Measurements from ENCODE around the gene ANKUB1.

The ANKUB1 gene

GRCh38 chr3:149765762-149766334 is 26.5 kb downstream of the ANKUB1 start:
- Mint-ChIP-seq H3K4me3 (no peak overlapping the region), H3K27me3 (ENCODE audit: low read depth) (peaks cover 23% of the 10 kb centered on the region), H3K4me1 (ENCODE audit: low read depth) (no peaks in the 10 kb centered on the region), H3K9me3 (no peaks in the 10 kb centered on the region), H3K27ac (no peak overlapping the region), H3K36me3 (ENCODE audit: low read depth) (no peaks in the 10 kb centered on the region)
- DNase-seq (ENCODE audit: low spot score): no peak

GRCh38 chr3:149764302-149764701 is 28.1 kb downstream of the ANKUB1 start:
- no peaks in the 10 kb centered on the region for H3K36me3 Mint-ChIP-seq (ENCODE audit: low read depth)
- H3K4me1 Mint-ChIP-seq (ENCODE audit: low read depth): no peaks in the 10 kb centered on the region
- peaks cover 27% of the 10 kb centered on the region for H3K27me3 Mint-ChIP-seq (ENCODE audit: low read depth)
- H3K4me3 Mint-ChIP-seq: no peak overlapping the region
- no peak overlapping the region for H3K27ac Mint-ChIP-seq
- no peaks in the 10 kb centered on the region for H3K9me3 Mint-ChIP-seq
- no peak for DNase-seq (ENCODE audit: low spot score)

- Mint-ChIP-seq H3K36me3 (ENCODE audit: low read depth) (no peaks in the 10 kb centered on the region), H3K4me3 (no peak overlapping the region), H3K9me3 (no peaks in the 10 kb centered on the region), H3K27ac (no peak overlapping the region), H3K4me1 (ENCODE audit: low read depth) (no peaks in the 10 kb centered on the region), H3K27me3 (ENCODE audit: low read depth) (peaks cover 27% of the 10 kb centered on the region)
- no peak for DNase-seq (ENCODE audit: low spot score)
Observed at GRCh38 chr3:149763565-149764195, 28.7 kb downstream of the ANKUB1 start.

- Mint-ChIP-seq H3K27ac (peak overlapping the region; percentile 10), H3K9me3 (no peaks in the 10 kb centered on the region), H3K4me1 (ENCODE audit: low read depth) (peaks cover 20% of the 10 kb centered on the region), H3K4me3 (peak overlapping the region; percentile 95), H3K27me3 (ENCODE audit: low read depth) (peaks cover 15% of the 10 kb centered on the region), H3K36me3 (ENCODE audit: low read depth) (peaks cover 12% of the 10 kb centered on the region)
- DNase-seq (ENCODE audit: low spot score): no peak
Observed at GRCh38 chr3:149753717-149754116, 38.6 kb downstream of the ANKUB1 start.

GRCh38 chr3:149752788-149753136 is 39.6 kb downstream of the ANKUB1 start:
- Mint-ChIP-seq H3K9me3 (no peaks in the 10 kb centered on the region), H3K27me3 (ENCODE audit: low read depth) (peaks cover 12% of the 10 kb centered on the region), H3K36me3 (ENCODE audit: low read depth) (peaks cover 19% of the 10 kb centered on the region), H3K4me1 (ENCODE audit: low read depth) (peaks cover 20% of the 10 kb centered on the region), H3K4me3 (peak overlapping the region; percentile 95), H3K27ac (peak overlapping the region; percentile 87)
- DNase-seq (ENCODE audit: low spot score): no peak

- DNase-seq (ENCODE audit: low spot score): peak; percentile 77
- Mint-ChIP-seq H3K9me3 (no peaks in the 10 kb centered on the region), H3K27me3 (ENCODE audit: low read depth) (peaks cover 12% of the 10 kb centered on the region), H3K4me3 (peak within 1 kb of the TSS; percentile 95), H3K4me1 (ENCODE audit: low read depth) (peaks cover 20% of the 10 kb centered on the region), H3K27ac (peak within 1 kb of the TSS; percentile 87), H3K36me3 (ENCODE audit: low read depth) (peaks cover 22% of the 10 kb centered on the region)
Observed at GRCh38 chr3:149752051-149752787, 40.1 kb downstream of the ANKUB1 start, which contains the start of gene COMMD2. Gene COMMD2 (minus strand): TSS chr3:149752489. CDS start chr3:149752444, 45 bp downstream.

GRCh38 chr3:149751551-149751950 is 40.8 kb downstream of the ANKUB1 start:
- peaks cover 28% of the 10 kb centered on the region for H3K36me3 Mint-ChIP-seq (ENCODE audit: low read depth)
- peaks cover 20% of the 10 kb centered on the region for H3K4me1 Mint-ChIP-seq (ENCODE audit: low read depth)
- DNase-seq (ENCODE audit: low spot score): no peak
- peak overlapping the region; percentile 87 for H3K27ac Mint-ChIP-seq
- peaks cover 9% of the 10 kb centered on the region for H3K27me3 Mint-ChIP-seq (ENCODE audit: low read depth)
- no peaks in the 10 kb centered on the region for H3K9me3 Mint-ChIP-seq
- peak overlapping the region; percentile 95 for H3K4me3 Mint-ChIP-seq

- DNase-seq (ENCODE audit: low spot score): no peak
- no peak overlapping the region for H3K4me3 Mint-ChIP-seq
- H3K27ac Mint-ChIP-seq: no peak overlapping the region
- peaks cover 2% of the 10 kb centered on the region for H3K4me1 Mint-ChIP-seq (ENCODE audit: low read depth)
- H3K36me3 Mint-ChIP-seq (ENCODE audit: low read depth): peaks cover 45% of the 10 kb centered on the region
- H3K27me3 Mint-ChIP-seq (ENCODE audit: low read depth): no peaks in the 10 kb centered on the region
- H3K9me3 Mint-ChIP-seq: no peaks in the 10 kb centered on the region
Observed at GRCh38 chr3:149744606-149745005, 47.7 kb downstream of the ANKUB1 start.

GRCh38 chr3:149744151-149744550 is 48.2 kb downstream of the ANKUB1 start:
- Mint-ChIP-seq H3K36me3 (ENCODE audit: low read depth) (peaks cover 44% of the 10 kb centered on the region), H3K27ac (no peak overlapping the region), H3K9me3 (no peaks in the 10 kb centered on the region), H3K27me3 (ENCODE audit: low read depth) (no peaks in the 10 kb centered on the region), H3K4me1 (ENCODE audit: low read depth) (peaks cover under 1% of the 10 kb centered on the region), H3K4me3 (no peak overlapping the region)
- DNase-seq (ENCODE audit: low spot score): no peak

GRCh38 chr3:149739396-149739795 is 53.0 kb downstream of the ANKUB1 start:
- H3K36me3 Mint-ChIP-seq (ENCODE audit: low read depth): peaks cover 14% of the 10 kb centered on the region
- no peak for DNase-seq (ENCODE audit: low spot score)
- H3K9me3 Mint-ChIP-seq: no peaks in the 10 kb centered on the region
- H3K4me1 Mint-ChIP-seq (ENCODE audit: low read depth): no peaks in the 10 kb centered on the region
- H3K27me3 Mint-ChIP-seq (ENCODE audit: low read depth): no peaks in the 10 kb centered on the region
- no peak overlapping the region for H3K27ac Mint-ChIP-seq
- no peak overlapping the region for H3K4me3 Mint-ChIP-seq

- no peak overlapping the region for H3K4me3 Mint-ChIP-seq
- no peak for DNase-seq (ENCODE audit: low spot score)
- no peaks in the 10 kb centered on the region for H3K4me1 Mint-ChIP-seq (ENCODE audit: low read depth)
- H3K9me3 Mint-ChIP-seq: no peaks in the 10 kb centered on the region
- peaks cover 13% of the 10 kb centered on the region for H3K36me3 Mint-ChIP-seq (ENCODE audit: low read depth)
- H3K27me3 Mint-ChIP-seq (ENCODE audit: low read depth): no peaks in the 10 kb centered on the region
- H3K27ac Mint-ChIP-seq: no peak overlapping the region
Observed at GRCh38 chr3:149738876-149739275, 53.5 kb downstream of the ANKUB1 start.

- no peaks in the 10 kb centered on the region for H3K27me3 Mint-ChIP-seq (ENCODE audit: low read depth)
- H3K4me1 Mint-ChIP-seq (ENCODE audit: low read depth): no peaks in the 10 kb centered on the region
- H3K27ac Mint-ChIP-seq: no peak overlapping the region
- H3K9me3 Mint-ChIP-seq: no peaks in the 10 kb centered on the region
- no peak for DNase-seq (ENCODE audit: low spot score)
- H3K36me3 Mint-ChIP-seq (ENCODE audit: low read depth): peaks cover 8% of the 10 kb centered on the region
- no peak overlapping the region for H3K4me3 Mint-ChIP-seq
Observed at GRCh38 chr3:149736953-149737205, 55.5 kb downstream of the ANKUB1 start.

GRCh38 chr3:149736175-149736952 is 56.0 kb downstream of the ANKUB1 start:
- Mint-ChIP-seq H3K4me3 (no peak overlapping the region), H3K36me3 (ENCODE audit: low read depth) (peaks cover 4% of the 10 kb centered on the region), H3K27ac (no peak overlapping the region), H3K4me1 (ENCODE audit: low read depth) (no peaks in the 10 kb centered on the region), H3K9me3 (no peaks in the 10 kb centered on the region), H3K27me3 (ENCODE audit: low read depth) (no peaks in the 10 kb centered on the region)
- no peak for DNase-seq (ENCODE audit: low spot score)

- Mint-ChIP-seq H3K36me3 (ENCODE audit: low read depth) (no peaks in the 10 kb centered on the region), H3K27me3 (ENCODE audit: low read depth) (no peaks in the 10 kb centered on the region), H3K27ac (no peak overlapping the region), H3K4me3 (no peak overlapping the region), H3K4me1 (ENCODE audit: low read depth) (peaks cover 2% of the 10 kb centered on the region), H3K9me3 (no peaks in the 10 kb centered on the region)
- DNase-seq (ENCODE audit: low spot score): no peak
Observed at GRCh38 chr3:149732234-149732633, 60.1 kb downstream of the ANKUB1 start.

Data from T-helper 2 cell treated with Interferon-gamma antibody and Interleukin-4, amounts not matched to agents 5 μg/mL and 100 μg/mL, for 36 hours (primary cell).